OCI-LY1 (cell line): ENCODE results near the gene OTP.

ENCODE experiments used
- CTCF ChIP-seq: fragments of 200-600 bp; sonication (generic), shearing (Covaris generic); IDR thresholded peaks from 2 replicates; pipeline ENCODE4 v1.5.1; 2017; ENCODE audit warnings: mild to moderate bottlenecking, antibody characterized with exemption, low read length, moderate library complexity, mixed read lengths
- EZH2 ChIP-seq: fragments of 200-600 bp; sonication (generic), shearing (Covaris generic); IDR thresholded peaks from 2 replicates; pipeline ENCODE4 v1.8.0; 2017; ENCODE audit warnings: borderline replicate concordance, mixed run types, mild to moderate bottlenecking, antibody characterized with exemption, low read length, moderate library complexity, mixed read lengths

DNA sequence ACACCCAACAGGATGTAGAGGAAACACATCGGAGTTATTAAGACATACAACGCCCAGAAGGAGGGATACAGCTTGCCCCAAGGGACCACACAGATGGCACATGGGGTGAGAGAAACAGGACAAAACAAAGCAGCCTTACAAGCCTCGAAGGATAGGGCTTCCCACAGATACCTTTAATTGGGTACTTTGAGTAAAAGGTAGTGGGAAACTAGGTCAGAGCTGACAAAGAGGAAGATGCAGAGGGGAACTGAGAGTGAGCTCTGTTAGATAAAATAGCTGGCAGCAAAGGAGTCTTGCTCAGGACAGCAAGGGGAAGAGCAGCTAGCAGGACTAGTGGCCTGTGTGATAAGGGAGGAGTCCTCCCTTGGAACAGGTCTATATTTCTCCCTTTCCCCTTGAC, 48.2 kb downstream of the OTP start:
- TF ChIP-seq CTCF (no peak), EZH2 (no peak)
